K562 treated with DMSO at 1 percent for 12 hours (cell line): ENCODE measurements around the gene SLC22A13. TPM values are rescaled to one million over a fixed set of nuclear protein-coding genes. Genes with fewer than 3 reads are reported as not detected.

Experiments used
- total RNA-seq: library from RNA; unstranded; fragments of 300-600 nt; gene quantifications from 2 replicates; pipeline ENCODE4 v1.2.3, GENCODE V29; 2022; ENCODE audit not compliant: insufficient read depth

SLC22A13 gene
- total RNA-seq = not detected in 2 replicates

GRCh38 chr3:38265604-38266307 lies at the start of gene SLC22A13:
TSS of gene SLC22A13 (plus strand) at chr3:38265812. CDS start at chr3:38265861, 49 bp downstream.

GRCh38 chr3:38281895-38282686 lies 16.5 kb downstream of the SLC22A13 start, which contains the start of gene SLC22A14:
TSS of gene SLC22A14 (plus strand) at chr3:38282294. CDS start at chr3:38306027, 23,733 bp downstream.

Other genes with a start within 250 kb of the SLC22A13 start
- 21.3 and 22.8 TPM in 2 replicates for gene PLCD1, start 236.2 kb upstream of the SLC22A13 start, total RNA-seq
- gene DLEC1, start 226.6 kb upstream of the SLC22A13 start, total RNA-seq = 0.27 TPM in 1 of 2 replicates, not detected in the other
- 62.4 and 72.5 TPM in 2 replicates for gene ACAA1, start 128.7 kb upstream of the SLC22A13 start, total RNA-seq
- gene MYD88, start 127.2 kb upstream of the SLC22A13 start, total RNA-seq = 28.3 and 58.7 TPM in 2 replicates
- 14.3 and 34.2 TPM in 2 replicates for gene OXSR1, start 100.3 kb upstream of the SLC22A13 start, total RNA-seq
- not detected in 2 replicates for gene SLC22A14, start 16.5 kb downstream of the SLC22A13 start, total RNA-seq
- gene XYLB, start 81.0 kb downstream of the SLC22A13 start, total RNA-seq = 3.8 and 9.4 TPM in 2 replicates
- gene ACVR2B, start 188.1 kb downstream of the SLC22A13 start, total RNA-seq = 2.5 and 10.1 TPM in 2 replicates
- gene EXOG, start 230.5 kb downstream of the SLC22A13 start, total RNA-seq = 2.2 and 9.5 TPM in 2 replicates